Activated gamma-delta T cell (primary cell): ENCODE measurements around the gene SIPA1L3.
"Not testable (repeated sequence)": the region's sequence is repeated elsewhere in the genome, so short reads cannot be mapped to it uniquely, and the experiment has no call there.

Experiments
- DNase-seq: peaks from one replicate; lab custom pipeline; 2025; lab: John Stamatoyannopoulos, UW

The SIPA1L3 gene

DNA sequence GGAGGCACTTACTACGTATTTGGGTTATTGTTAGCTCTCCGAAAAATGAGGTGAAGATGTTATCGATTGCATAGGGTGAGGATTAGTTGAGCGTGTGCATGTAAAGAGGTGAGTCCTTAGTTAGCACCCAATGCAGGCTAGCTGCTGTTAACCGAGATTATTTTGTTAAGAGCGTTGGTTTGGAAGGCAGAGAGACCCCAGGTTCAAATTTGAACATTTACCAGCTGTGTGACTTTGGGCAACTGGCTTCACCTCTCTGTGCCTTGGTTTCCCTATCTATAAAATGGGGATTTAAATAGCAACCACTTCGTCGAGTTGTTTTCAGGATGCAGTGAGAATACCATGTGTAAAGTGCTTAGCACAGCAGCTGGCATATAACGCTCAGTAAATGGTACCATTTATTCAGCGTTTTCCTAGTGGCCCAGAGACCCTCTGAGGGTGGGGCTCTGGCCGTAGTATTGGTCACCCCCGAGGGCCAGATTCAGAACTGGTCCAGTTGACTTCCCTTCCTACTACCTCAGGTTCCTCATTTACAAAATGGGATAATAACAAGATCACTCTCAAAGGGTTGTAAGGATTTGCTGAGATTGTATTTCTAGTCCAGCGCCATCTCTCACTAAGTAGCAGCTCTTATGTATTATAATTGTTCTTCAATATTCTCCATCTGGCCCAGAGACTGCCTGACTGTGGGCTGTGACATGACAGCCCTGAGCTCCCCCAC, 887 bp downstream of the SIPA1L3 start:
- no peak for DNase-seq

DNA sequence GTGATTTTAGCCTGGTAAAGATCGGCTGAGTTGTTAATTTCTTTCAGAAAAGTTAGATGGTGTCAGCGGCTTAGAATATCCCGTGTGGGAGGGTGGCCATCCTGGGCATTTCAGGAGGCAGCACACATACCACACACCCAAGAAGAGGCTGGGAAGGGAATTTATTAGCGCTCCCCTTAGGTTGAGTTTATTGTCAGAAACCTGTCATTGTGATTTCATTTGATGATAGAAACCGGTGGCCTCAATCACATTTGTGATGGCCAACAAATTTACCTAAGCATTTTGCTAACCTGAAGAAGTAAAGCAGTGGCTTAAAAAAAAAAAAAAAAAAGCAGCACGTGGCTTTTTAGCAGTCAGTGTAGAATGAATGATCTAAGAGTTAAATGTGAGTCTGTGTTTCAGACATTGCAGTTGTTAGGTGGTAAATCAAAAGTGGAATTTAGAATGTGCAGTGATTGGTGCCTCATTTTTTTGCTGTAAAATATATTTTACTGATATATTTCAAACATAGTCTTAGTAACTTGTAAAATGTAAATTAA, 2.7 kb downstream of the SIPA1L3 start:
- no peak for DNase-seq

DNA sequence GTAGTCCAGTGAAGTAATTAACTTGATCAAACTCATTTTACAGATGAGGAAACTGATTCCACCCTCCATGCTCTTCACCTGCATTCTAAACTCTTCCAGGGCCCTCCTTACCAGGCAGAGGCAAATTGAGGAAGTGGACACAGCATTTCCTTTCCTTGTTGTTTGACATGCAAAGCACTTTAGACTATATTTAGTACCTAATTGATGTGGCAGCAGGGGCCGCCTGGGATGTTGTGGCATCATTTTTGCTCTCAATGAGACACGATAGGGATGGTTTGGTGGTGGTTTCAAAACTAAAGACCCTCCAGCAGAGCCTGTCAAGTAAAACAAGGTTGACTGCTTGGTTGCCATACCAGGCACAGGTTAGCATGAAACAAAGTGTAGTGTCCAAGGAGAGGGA, 7.9 kb downstream of the SIPA1L3 start:
- DNase-seq = no peak

DNA sequence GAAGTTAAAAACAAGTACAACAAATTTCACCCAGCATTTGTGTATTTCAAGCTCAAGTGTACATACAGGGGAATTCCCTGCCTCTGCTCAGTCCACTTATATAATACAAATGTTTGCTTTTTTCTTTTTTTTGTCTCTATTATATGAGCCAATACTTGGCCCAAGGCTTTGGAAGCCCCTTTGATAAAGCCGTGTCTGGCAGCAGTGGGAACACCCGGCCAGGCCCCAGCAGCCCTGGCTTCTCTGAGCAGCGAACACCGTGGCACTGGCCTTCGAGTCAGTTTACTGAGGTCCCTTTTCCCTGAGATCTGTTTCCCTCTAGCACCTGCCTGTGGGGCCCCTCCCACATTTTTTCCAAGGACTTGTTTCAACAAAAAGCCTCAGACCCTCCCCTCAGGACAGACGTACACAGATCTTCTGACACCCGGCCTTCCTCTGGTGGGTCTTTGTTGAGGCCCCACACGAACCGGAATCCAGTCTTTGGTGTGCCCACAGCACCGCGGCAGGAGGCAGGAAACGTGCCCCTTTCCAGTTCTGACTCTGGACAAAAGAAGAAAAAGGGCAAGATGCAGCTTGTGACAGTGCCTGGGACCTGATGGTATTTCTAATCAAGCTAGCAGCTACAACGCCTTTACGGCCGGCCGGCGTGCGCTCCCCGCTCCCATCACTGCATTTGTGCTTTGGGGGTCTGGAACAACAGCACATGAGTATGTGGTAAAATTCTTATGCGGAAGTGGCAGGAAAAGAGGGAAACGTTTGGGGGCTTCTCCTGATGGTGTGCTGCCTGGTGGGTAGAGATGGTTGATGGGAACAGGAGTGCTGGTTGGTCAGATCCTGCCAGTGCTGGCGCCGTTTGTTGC, 13.8 kb downstream of the SIPA1L3 start:
- no peak for DNase-seq

DNA sequence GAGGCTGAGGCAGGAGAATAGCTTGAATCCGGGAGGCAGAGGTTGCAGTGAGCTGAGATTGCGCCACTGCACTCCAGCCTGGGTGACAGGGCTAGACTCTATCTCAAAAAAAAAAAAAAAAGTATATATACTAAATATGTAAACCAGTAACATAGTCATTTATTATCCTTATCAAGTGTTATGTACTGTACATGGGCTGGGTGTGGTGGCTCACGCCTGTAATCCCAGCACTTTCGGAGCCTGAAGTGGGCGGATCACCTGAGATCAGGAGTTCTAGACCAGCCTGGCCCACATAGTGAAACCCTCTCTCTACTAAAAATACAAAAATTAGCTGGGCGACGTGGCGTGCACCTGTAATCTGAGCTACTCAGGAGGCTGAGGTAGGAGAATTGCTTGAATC, 17.6 kb downstream of the SIPA1L3 start:
- not testable (repeated sequence) for DNase-seq

DNA sequence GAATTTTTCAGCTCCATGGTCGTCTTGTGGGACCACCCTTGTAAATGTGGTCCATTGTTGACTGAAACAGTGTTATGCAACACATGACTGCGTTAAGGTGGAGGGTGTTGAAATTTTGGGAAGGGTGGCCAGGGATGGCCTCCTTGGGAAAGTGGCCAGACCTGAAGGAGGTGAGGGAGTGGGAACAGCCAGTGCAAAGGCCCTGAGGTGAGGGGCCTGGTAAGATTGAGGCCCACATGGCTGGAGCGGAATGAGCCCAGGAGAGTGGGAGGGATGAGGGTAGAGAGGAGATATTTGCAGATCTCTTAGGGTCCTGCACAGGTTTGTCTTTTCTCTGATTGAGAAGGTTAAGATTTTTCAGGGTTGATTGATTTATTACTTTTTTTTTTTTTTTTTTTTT, 18.2 kb downstream of the SIPA1L3 start:
- DNase-seq = no peak

DNA sequence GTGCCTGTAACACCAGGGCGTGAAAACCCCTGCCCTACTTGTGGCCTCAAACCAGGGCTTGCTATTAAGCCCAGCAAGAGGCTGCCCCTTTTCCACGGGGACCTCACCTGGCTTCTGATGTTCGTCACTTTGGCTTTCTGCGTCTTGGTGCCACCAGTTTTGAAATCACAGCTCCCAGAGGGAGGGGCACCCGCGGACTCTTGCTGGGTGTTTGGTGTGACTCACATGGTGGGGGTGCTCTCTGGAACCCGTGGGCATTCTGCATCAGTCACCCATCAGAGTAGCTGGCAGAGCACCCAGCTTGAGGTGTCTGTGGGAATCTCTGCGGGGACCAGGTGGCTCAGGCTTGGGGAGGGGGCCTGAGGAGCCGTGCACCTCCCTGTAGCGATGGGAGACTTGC, 19.2 kb downstream of the SIPA1L3 start:
- DNase-seq = no peak

DNA sequence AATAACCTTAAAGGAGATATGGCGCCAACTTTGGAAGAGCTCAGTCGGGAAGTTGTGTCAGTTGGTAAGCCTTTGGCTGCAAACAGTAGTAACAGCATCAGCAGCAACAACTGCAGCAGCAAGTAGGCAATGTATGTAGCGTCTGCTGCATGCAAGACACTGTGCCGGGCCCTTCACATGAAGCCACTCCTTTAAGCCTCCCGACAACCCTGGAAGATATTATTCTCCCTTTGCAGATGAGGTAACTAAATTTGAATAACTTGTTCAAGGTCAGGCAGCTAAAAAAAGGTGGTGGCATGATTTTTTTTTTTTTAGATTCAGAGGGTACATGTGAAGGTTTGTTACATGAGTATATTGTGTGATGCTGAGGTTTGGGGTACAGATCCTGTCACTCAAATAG, 19.7 kb downstream of the SIPA1L3 start:
- DNase-seq = no peak

DNA sequence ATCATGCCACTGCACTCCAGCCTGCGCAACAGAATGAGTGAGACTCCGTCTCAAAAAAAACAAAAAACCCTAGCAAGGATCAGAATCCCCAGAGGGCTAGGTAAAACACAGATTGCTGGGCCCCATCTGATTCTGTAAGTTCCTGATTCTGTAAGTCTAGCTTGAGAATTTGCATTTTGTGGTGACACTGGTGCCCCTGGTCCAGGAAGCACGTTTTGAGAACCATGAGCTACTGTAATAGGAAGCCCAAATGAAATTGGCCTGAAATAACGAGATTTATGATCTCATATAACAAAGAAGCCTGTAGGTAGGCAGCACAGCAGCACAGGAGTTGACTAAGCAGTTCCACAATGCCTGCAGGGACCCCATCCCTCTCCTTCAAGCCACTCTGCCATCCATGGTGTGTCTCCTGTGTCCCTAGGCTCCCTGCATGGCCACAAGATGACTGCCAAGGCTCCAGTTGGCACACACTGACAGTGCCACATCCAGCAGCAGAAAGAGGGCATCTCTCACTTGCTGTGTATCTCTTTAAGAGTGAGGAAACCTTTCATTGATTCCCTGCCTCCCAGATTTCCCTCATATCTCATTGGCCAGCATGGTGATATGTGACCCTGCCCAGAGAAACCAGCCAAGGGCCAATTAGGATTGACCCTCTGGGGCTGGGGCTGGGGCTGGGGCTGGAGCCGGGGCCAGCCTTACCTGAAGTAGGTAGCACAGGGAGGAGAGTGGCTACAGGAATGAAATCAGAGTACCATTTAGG, 21.7 kb downstream of the SIPA1L3 start:
- DNase-seq = no peak

DNA sequence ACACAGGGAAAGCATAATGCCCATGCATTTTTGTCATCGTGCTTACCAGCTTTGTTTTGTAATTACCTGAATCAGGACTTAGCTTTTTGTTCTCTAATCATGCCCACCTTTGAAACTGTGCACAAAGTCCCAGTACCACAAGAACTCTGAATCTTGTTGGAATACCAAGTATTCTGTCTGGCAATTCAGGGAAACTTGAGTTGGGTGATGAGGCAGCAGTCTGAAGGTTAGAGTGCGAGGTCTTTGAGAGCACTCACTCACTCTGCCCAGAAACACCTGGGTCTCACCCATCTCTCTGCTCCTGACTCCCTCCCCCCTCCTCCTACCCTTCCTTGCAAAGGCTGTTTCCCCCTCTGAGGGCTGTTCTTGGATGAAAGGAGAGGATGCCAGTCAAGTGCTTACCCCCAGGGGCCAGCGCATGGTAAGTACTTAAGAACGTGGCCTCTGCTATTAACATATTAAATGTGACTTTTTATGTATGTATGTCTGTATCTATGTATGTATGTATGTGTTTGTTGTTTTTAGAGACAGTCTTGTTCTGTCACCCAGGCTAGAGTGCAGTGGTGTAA, 22.4 kb downstream of the SIPA1L3 start:
- DNase-seq = no peak

DNA sequence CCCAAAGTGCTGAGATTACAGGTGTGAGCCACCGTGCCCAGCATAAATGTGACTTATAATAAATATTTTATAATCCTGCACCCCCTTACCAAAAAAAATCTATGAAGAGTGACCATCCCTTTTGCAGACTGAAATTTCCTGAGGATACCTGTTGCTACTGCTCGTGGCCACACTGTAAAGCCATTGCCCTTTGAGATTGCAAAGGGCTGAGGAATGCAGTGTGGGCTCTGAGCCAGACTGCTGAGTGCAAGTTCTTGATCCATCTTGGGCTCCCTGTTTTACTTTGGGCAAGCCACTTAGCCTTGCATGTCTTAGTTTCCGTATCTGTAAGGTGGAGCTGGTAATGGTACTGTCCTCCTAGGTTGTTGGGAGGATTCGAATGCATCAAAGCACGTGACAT, 23.4 kb downstream of the SIPA1L3 start:
- DNase-seq = no peak

DNA sequence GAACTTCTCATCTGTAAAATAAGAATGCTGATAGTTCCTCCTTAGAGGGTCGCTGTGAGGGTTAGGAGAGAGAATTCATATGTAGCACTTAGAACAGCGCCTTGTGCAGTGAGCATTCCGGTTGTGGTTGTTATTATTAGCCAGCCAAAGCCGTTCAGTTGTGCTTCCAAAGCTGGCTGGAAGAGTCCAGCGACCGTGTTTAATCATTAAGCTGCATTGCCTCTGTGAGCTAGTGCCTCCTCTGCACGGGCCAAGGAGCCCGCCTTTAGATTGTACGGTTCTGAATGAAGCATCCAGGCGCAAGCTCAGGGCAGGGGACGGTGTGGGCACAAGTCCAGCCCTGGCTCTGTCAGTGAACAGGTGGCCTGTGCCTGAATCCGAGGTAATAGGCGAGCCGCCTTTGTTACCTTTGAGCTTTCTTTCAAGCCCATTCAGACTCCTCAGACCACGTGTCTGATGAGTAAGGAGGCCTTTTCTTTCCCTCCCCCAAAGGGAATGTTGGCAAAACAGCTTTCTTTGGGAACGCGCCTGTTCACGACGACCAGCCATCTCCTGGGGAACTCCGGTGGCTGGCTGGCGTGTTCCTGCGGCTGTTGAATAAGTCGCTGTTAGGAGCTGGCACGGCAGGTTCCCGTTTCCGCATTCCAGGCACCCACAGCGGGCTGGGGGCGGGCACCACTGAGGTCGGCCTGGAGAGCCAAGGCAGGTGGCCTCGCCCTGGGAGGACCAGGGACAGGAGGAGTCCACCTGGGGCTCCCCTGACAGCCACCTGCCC, 25.1 kb downstream of the SIPA1L3 start:
- DNase-seq = no peak

DNA sequence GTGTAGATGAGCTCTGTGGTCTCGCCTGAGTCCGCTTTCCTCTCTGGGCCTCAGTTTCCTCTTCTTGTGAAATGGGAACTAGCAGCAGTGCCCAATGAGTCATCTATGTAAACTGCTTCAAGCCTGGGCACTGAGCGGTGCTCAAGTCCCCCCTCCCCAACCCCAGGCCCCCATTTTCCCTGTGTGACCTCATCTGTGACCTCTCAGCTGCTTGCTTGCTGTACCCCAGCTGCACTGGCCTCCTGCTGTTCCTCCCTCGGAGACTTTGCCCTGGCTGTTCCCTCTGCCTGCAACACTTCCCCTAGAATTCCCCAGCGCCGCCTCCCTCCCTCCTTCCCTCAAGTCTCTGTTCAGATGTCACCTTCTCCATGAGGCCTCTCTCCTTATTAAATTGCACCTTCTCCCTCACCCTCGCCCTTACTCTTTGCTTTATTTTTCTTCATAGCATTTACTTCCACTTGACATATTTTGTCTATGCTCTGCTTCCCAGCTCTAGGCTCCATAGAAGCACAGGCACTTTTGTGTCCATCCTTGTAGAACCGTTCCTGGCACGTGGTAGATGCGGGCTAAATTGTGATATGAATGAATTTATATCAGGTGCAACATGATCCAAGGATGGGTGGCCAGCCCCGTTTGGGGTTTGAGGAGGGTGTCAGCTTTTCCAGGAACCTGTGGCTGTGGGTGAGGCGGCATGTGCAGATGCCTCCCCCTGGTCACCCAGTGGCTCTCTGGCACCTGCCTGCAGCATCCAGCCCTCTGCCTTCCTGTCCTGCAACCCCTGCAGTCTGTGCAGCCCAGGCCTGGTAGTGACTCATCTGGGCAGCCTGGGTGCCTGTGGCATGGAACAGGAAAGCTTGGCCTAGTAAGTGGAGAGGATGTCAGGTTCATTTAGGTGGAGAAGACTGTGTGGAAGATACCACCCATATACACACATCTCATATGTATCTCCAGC, 26.3 kb downstream of the SIPA1L3 start:
- no peak for DNase-seq

DNA sequence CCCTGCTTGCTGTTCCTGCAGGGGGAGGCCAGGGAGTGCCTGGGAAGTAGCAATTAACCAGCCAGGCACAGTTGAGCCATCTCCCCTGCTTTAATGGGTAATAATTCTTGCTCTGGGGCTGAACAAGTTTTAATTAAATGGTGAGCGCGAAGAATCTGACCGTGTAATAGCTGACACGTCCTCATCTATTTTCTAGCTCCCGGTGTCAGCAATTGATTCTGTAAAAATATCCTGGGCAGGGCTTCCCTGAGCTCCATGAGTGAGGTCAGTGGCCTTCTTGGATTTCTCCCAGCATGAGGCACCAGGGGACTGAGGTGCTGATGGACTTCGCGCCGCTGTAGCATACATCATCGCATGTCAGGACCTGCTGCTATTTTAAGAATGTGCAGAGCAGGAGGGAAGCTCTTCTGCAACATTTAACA, 26.9 kb downstream of the SIPA1L3 start:
- DNase-seq = no peak

DNA sequence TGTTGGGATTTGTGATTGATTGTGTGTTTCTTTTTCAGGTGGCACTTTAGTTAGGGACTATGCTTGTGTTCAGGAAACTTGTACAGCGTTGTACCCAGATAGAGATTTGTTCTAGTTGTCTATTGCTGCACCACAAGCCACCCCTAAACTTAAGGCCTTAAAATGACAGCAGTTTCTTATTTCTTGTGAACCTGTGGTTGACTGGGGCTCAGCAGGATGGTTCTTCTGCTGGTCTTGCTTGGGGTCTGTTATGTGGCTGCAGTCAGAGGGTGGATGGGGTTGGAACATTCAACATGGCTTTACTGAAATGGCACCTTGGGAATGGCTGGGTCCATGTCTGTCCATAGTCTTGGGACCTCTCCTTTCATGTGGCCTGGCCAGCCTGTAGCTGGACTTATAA, 28.3 kb downstream of the SIPA1L3 start:
- DNase-seq = no peak

DNA sequence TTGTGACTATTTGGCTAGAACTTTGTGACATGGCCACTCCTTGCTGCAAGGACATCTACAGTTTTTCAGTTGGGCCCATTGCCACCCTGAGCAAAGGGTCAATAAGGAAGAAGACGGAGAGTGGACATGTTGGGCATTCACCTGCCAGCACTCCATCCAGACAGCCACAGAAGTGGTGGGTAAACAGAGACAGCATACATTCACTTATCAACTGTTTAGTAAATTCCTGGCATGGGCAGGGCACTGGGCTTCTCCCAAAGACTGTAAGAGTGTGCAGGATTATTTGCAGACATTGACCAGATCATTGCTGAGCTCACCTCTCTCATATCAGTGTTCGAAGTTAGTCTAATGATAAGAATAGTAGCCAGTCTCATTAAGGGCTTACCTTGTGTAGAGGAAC, 29.2 kb downstream of the SIPA1L3 start:
- no peak for DNase-seq

DNA sequence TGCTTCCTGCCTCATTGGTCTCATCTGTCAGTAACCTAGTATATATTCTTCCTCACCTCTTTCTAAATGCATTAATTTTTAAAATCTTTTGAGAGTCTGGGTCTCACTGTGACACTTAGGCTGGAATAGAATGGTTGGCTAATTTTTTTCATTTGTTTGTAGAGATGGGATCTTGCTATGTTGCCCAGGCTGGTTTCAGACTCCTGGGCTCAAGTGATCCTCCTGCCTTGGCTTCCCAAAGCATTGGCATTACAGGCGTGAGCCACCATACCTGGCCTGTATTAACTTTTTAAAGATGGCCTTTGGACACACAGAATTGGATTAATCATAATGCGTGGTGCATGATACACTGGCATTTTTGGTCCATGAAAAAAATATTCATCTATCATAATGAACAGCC, 29.9 kb downstream of the SIPA1L3 start:
- DNase-seq = no peak

DNA sequence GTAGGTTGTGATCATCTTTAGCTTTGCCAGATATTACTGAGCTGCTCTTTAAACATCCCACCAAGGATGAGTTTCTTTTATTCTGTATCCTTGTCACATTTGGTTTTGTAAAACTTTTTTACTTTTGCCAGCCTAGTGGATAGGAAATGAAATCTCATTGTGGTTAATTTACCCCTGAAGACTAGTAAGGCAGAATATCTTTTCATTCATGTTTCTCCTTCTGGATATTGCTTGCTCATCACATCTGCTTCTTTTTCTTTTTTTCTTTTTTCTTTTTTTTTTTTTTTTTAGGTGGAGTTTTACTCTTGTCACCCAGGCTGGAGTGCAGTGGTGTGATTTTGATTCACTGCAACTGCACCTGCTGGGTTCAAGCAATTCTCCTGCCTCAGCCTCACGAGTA, 31.3 kb downstream of the SIPA1L3 start:
- DNase-seq = no peak

DNA sequence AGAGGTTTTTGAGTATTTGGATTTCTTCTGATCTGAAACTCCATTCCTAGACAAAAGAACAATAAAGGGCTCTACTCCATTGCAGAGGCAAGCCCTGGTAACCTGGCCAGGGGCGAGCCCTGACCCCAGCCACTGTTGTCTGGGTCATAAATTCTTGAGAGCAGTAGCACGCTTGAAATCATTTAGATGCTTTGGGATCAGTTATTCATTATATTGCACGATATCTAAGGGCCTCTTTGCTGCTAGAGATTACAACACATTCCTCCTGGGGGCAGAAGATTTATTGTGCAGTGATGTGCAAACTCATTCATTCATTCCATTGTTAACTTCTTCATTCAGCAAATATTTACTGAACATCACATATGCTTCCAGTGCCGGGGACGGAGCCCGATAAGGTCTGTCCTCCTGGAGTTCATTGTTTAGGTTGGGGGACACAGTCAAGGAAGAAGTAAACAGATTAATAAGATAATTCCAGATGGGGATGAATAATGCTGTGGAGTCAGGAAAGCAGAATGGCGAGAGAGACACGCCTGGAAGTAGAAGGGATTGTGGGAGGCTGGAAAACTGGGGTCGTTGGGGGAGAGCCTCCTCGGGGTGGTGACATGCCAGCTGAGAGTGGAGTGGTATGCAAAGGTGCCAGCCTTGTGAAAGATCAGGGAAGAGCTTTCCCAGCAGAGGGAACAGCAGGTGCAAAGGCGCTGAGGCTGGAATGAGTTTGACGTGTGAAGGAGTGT, 34.9 kb downstream of the SIPA1L3 start:
- no peak for DNase-seq
